ENCODE data around the gene IDH1. TPM values are rescaled to one million over a fixed set of nuclear protein-coding genes. Genes with fewer than 3 reads are reported as not detected.
"Not testable (repeated sequence)": the region's sequence is repeated elsewhere in the genome, so short reads cannot be mapped to it uniquely, and the experiment has no call there.

Gene IDH1
- total RNA-seq, 1 donor from 2014 or later, result 47.4 TPM

DNA sequence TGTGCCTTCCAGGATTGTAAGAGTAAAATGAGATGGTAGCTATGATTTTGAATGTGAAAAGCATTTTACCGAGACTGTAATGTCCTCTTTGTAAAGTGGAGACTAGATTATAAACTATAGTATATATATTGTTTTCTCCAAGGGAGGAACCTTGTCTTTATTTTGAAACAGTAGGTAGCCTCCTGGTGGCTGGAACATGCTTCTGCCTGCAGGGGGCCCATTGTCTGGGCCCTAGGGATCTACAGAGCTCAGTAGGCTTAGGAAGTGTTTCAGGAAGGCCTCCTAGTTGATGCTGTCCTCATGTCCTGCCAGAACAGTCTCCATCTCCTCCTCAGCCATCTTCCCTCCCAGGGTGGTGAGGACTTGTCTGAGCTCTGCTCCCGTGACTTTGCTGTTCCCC lies 14.2 kb upstream of the IDH1 start:
- H3K4me3 ChIP-seq, result no peak overlapping the region
- H3K27ac ChIP-seq, result no peak overlapping the region
- DNase-seq (ENCODE audit: extremely low spot score in 2 of 2), result no peak
- peaks cover 42% of the 10 kb centered on the region for H3K4me1 ChIP-seq
- intact Hi-C loops (cut with DNase I), result loop anchor here (10.0 kb wide), 1 partner anchor 644 kb away; the partner anchor contains the start of gene METTL21A
- no peaks in the 10 kb centered on the region for H3K27me3 ChIP-seq
- TF ChIP-seq, protein P1, sequence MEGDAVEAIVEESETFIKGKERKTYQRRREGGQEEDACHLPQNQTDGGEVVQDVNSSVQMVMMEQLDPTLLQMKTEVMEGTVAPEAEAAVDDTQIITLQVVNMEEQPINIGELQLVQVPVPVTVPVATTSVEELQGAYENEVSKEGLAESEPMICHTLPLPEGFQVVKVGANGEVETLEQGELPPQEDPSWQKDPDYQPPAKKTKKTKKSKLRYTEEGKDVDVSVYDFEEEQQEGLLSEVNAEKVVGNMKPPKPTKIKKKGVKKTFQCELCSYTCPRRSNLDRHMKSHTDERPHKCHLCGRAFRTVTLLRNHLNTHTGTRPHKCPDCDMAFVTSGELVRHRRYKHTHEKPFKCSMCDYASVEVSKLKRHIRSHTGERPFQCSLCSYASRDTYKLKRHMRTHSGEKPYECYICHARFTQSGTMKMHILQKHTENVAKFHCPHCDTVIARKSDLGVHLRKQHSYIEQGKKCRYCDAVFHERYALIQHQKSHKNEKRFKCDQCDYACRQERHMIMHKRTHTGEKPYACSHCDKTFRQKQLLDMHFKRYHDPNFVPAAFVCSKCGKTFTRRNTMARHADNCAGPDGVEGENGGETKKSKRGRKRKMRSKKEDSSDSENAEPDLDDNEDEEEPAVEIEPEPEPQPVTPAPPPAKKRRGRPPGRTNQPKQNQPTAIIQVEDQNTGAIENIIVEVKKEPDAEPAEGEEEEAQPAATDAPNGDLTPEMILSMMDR (IDR thresholded peaks at IDR 0.05), result no peak
- TF ChIP-seq POLR2A (IDR thresholded peaks at IDR 0.05), result no peak
- no peak for TF ChIP-seq POLR2AphosphoS5 (IDR thresholded peaks at IDR 0.05; ENCODE audit: insufficient read depth in 1 of 2, low read depth in 1 of 2)
- no peaks in the 10 kb centered on the region for H3K9me3 ChIP-seq
- H3K36me3 ChIP-seq, result peaks cover 0 to 10% of the 10 kb centered on the region in 2 donors

DNA sequence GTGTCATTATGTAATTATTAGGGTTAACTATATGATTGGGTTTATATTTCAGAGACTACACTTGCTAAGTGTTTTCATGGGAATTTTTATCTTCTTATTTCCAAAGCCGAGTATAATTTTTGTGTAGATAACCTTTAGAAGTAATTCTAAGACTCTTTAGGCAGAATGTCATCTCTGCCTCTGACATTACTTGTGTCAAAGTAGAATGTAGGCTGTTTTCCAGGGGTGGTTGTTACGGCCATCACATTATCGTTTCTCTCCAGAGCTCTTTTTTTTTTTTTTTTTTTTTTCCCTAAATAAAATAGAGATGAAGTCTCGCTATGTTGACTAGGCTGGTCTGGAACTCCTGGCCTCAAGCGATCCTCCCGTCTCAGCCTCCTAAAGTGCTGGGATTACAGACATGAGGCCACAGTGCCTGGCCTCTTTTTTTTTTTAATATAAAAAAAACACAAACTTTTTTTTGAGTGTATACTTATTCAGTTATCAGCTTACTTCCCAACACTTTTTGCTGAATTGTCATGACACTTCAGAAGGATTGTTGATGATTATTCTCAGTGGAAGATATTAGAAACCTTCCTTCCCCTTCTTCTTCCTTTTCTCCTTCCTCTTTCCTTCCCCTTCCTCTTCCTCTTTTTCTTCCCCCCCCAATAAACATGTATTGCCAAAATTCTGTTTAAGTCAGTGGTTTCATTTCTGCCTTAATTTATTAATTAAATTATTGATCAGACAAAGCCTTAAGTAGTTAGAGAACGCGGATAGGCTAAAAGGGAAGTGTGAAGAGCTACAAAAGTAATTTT lies 13.5 kb upstream of the IDH1 start:
- TF ChIP-seq POLR2A (IDR thresholded peaks at IDR 0.05) (no peak), POLR2AphosphoS5 (IDR thresholded peaks at IDR 0.05; ENCODE audit: insufficient read depth in 1 of 2, low read depth in 1 of 2) (no peak)
- TF ChIP-seq, protein P1 (IDR thresholded peaks at IDR 0.05), result no peak
- Histone ChIP-seq H3K36me3 (peaks cover 0 to 3% of the 10 kb centered on the region in 2 donors), H3K4me1 (peaks cover 42% of the 10 kb centered on the region), H3K4me3 (no peak overlapping the region), H3K27ac (no peak overlapping the region), H3K9me3 (no peaks in the 10 kb centered on the region), H3K27me3 (no peaks in the 10 kb centered on the region)
- no peak for DNase-seq (ENCODE audit: extremely low spot score in 2 of 2)
- intact Hi-C loops (cut with DNase I), result loop anchor here (10.0 kb wide), 1 partner anchor 644 kb away; the partner anchor contains the start of gene METTL21A

- H3K27ac ChIP-seq, result not testable (repeated sequence)
- peaks cover 42% of the 10 kb centered on the region for H3K4me1 ChIP-seq
- H3K4me3 ChIP-seq, result peak overlapping the region; percentile 82 to 97
These were observed 12.7 kb upstream of the IDH1 start for GRCh38 chr2:208267526-208267925.

DNA sequence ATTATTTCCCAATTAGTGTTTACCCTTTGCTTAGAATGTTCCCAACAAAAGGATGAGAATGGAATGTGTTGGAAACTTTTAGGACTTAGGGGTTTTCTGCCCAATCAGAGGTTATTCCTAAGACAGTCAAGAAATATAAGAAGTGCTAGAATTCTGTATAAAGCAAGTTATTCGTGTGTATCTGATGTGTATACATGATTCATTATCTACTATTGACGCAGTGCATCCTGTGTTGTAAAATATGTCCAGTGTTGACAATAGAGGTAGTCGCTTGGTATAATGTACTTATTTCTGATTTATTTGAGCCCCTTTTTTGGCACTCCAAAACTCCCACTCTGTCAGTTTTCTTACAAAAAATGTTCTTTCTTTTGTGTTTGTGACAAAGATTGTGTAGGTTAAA lies 12.1 kb upstream of the IDH1 start:
- no peaks in the 10 kb centered on the region for H3K36me3 ChIP-seq
- TF ChIP-seq, protein P1 (IDR thresholded peaks at IDR 0.05), result no peak
- TF ChIP-seq POLR2AphosphoS5 (IDR thresholded peaks at IDR 0.05; ENCODE audit: insufficient read depth in 1 of 2, low read depth in 1 of 2) (no peak), POLR2A (IDR thresholded peaks at IDR 0.05) (no peak)
- peak overlapping the region; percentile 95 for H3K27ac ChIP-seq
- no peak for DNase-seq (ENCODE audit: extremely low spot score in 2 of 2)
- intact Hi-C loops (cut with DNase I), result loop anchor here (10.0 kb wide), 1 partner anchor 642 kb away; the partner anchor contains the start of gene METTL21A
- no peaks in the 10 kb centered on the region for H3K9me3 ChIP-seq
- peak overlapping the region; percentile 82 to 97 for H3K4me3 ChIP-seq
- H3K27me3 ChIP-seq, result no peaks in the 10 kb centered on the region
- peaks cover 42% of the 10 kb centered on the region for H3K4me1 ChIP-seq

More at GRCh38 chr2:208267526-208267925, 12.7 kb upstream of the IDH1 start:
- H3K36me3 ChIP-seq; H3K9me3 ChIP-seq; H3K27me3 ChIP-seq; DNase-seq (ENCODE audit: extremely low spot score in 2 of 2): not testable (repeated sequence)
- intact Hi-C loops (cut with DNase I), result loop anchor here (10.0 kb wide), 1 partner anchor 643 kb away; the partner anchor contains the start of gene METTL21A

DNA sequence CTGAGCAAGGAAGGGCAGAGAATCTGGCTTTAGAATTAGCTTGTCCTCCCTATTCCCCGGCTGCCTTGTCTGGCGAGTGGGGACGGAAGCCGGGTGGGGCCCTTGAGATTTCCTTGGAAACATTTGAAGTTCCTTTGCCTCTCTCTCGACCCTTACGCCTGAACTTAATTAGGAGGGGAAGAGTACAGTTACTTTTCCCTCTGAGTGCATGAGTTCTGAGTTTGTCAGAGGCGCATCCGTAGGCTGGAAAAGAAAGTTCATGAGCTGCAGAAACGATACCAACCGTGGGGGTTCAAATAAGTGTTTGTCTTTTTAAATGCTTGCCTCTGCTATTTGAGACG lies 11.7 kb upstream of the IDH1 start:
- H3K4me3 ChIP-seq, result peak overlapping the region; percentile 82 to 97
- no peaks in the 10 kb centered on the region for H3K36me3 ChIP-seq
- peaks cover 42% of the 10 kb centered on the region for H3K4me1 ChIP-seq
- H3K9me3 ChIP-seq, result no peaks in the 10 kb centered on the region
- peak overlapping the region; percentile 95 for H3K27ac ChIP-seq
- intact Hi-C loops (cut with DNase I), result loop anchor here (10.0 kb wide), 1 partner anchor 642 kb away; the partner anchor contains the start of gene METTL21A
- DNase-seq (ENCODE audit: extremely low spot score in 2 of 2), result no peak
- H3K27me3 ChIP-seq, result no peaks in the 10 kb centered on the region
- no peak for TF ChIP-seq POLR2AphosphoS5 (IDR thresholded peaks at IDR 0.05; ENCODE audit: insufficient read depth in 1 of 2, low read depth in 1 of 2)
- TF ChIP-seq, protein P1 (IDR thresholded peaks at IDR 0.05), result no peak
- no peak for TF ChIP-seq POLR2A (IDR thresholded peaks at IDR 0.05)

Data from vagina (tissue), 2 donors.